Parathyroid adenoma (tissue), 2 donors: Measurements from ENCODE around the gene AGFG2.

Experiments
- H2AFZ ChIP-seq: fragments of 300-600 bp; sonication (generic); one replicate; pipeline ENCODE4 v1.7.0; 2017; ENCODE audit warnings: antibody characterized with exemption, mild to moderate bottlenecking
- H3K27ac ChIP-seq: fragments of 300-600 bp; sonication (generic); one replicate; pipeline ENCODE4 v1.7.0; 2017
- H3K27me3 ChIP-seq: fragments of 300-600 bp; sonication (generic); one replicate; pipeline ENCODE4 v1.7.0; 2017; ENCODE audit warnings: low read length; ENCODE audit not compliant: control insufficient read depth, insufficient read depth
- H3K36me3 ChIP-seq: fragments of 300-600 bp; sonication (generic); one replicate; pipeline ENCODE4 v1.7.0; 2017; ENCODE audit warnings: low read length; ENCODE audit not compliant: control insufficient read depth, insufficient read depth
- H3K4me1 ChIP-seq: fragments of 300-600 bp; sonication (generic); one replicate; pipeline ENCODE4 v1.7.0; 2017; ENCODE audit warnings: control low read depth
- H3K4me2 ChIP-seq: fragments of 300-600 bp; sonication (generic); one replicate; pipeline ENCODE4 v1.7.0; 2017; ENCODE audit warnings: low read length
- H3K4me3 ChIP-seq: fragments of 300-600 bp; sonication (generic); one replicate; pipeline ENCODE4 v1.7.0; 2017; ENCODE audit warnings: low read depth, low read length
- H3K79me2 ChIP-seq: fragments of 300-600 bp; sonication (generic); one replicate; pipeline ENCODE4 v1.7.0; 2017; ENCODE audit warnings: control low read depth
- H3K9ac ChIP-seq: fragments of 300-600 bp; sonication (generic); one replicate; pipeline ENCODE4 v1.7.0; 2017; ENCODE audit warnings: mild to moderate bottlenecking
- H3K9me3 ChIP-seq: fragments of 300-600 bp; sonication (generic); one replicate; pipeline ENCODE4 v1.7.0; 2017; ENCODE audit warnings: low read length; ENCODE audit not compliant: control insufficient read depth
- TF ChIP-seq, protein P1 (sequence below): fragments of 300-600 bp; sonication (generic); IDR thresholded peaks from one replicate; pipeline ENCODE4 v1.7.0; 2017; ENCODE audit warnings: antibody characterized with exemption, mild to moderate bottlenecking
- donor health status: primary hyperparathyroidism.

Gene AGFG2, protein sequence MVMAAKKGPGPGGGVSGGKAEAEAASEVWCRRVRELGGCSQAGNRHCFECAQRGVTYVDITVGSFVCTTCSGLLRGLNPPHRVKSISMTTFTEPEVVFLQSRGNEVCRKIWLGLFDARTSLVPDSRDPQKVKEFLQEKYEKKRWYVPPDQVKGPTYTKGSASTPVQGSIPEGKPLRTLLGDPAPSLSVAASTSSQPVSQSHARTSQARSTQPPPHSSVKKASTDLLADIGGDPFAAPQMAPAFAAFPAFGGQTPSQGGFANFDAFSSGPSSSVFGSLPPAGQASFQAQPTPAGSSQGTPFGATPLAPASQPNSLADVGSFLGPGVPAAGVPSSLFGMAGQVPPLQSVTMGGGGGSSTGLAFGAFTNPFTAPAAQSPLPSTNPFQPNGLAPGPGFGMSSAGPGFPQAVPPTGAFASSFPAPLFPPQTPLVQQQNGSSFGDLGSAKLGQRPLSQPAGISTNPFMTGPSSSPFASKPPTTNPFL

DNA sequence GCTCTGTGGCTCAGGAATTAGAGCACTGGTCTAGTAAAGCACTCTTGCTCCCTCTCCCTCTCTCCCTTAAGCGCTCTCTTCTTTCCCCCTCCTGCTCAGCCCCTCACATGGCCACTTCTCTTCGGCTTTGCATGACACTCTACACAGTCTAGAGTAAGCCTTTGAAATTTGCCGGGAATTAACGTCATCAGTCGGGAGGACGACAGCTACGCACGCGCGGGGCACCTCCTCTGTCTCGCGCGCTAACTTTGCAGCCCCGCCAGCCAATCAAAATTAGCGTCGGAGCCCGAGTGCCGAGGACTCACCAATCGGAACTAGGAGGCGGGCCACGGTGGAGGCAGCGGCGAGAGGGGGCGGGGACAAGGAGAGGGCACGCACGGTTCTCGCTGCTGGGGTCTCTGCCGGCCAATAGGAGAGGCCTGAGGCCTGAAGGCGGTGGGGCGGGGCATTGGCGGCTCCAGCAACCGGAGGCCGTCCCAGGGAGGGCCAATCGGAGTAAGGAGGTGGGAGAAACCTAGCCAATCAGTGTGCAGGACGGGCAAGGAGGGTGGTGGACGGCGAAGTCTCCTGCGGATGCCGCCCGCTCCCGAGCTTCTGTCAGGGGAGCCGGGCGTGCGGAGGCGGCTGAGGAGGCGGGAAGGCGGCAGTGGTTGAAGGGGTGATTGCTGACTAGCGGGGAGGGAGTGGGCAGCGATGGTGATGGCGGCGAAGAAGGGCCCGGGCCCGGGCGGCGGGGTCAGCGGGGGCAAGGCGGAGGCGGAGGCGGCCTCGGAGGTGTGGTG lies at the start of gene AGFG2:
TSS of gene AGFG2 (plus strand) at position 550 of the 782 bp plus-strand sequence. CDS start at position 694, 144 bp downstream.
- Histone ChIP-seq H3K4me1 (peaks cover 9% of the 10 kb centered on the region), H3K36me3 (no peaks in the 10 kb centered on the region), H3K9me3 (no peaks in the 10 kb centered on the region), H3K79me2 (peaks cover 11% of the 10 kb centered on the region), H3K27me3 (no peaks in the 10 kb centered on the region), H3K9ac (no peak within 1 kb of the TSS), H3K4me2 (peak within 1 kb of the TSS; percentile 90), H3K27ac (peak within 1 kb of the TSS; percentile 63), H3K4me3 (peak within 1 kb of the TSS; percentile 92), H2AFZ (peak within 1 kb of the TSS; percentile 92)
- TF ChIP-seq, protein P1, sequence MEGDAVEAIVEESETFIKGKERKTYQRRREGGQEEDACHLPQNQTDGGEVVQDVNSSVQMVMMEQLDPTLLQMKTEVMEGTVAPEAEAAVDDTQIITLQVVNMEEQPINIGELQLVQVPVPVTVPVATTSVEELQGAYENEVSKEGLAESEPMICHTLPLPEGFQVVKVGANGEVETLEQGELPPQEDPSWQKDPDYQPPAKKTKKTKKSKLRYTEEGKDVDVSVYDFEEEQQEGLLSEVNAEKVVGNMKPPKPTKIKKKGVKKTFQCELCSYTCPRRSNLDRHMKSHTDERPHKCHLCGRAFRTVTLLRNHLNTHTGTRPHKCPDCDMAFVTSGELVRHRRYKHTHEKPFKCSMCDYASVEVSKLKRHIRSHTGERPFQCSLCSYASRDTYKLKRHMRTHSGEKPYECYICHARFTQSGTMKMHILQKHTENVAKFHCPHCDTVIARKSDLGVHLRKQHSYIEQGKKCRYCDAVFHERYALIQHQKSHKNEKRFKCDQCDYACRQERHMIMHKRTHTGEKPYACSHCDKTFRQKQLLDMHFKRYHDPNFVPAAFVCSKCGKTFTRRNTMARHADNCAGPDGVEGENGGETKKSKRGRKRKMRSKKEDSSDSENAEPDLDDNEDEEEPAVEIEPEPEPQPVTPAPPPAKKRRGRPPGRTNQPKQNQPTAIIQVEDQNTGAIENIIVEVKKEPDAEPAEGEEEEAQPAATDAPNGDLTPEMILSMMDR = no peak

DNA sequence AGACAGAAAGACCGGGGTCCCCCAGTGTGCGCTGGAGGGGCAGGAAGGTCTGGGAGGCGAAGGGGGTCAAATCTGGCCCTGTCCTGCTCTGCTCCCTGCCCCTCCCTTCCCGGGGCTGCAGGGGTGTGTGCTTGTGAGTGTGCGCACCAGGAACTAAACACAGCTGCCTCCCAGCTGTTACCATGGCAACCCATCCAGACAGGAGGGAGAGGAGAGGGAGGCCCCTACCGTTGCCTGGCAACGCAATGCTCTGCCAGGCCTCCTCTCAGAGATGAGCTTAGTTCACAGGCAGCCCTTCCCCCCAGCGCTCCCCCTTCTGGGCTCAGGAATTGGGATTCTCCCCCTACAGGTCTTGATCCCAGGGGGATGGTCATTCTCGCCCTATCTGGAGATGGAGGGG lies 49.2 kb upstream of the AGFG2 start:
- no peak overlapping the region for H3K4me2 ChIP-seq
- H3K4me3 ChIP-seq = no peak overlapping the region
- no peak overlapping the region for H2AFZ ChIP-seq
- no peak overlapping the region for H3K27ac ChIP-seq
- TF ChIP-seq, protein P1 = no peak
- no peaks in the 10 kb centered on the region for H3K27me3 ChIP-seq
- no peaks in the 10 kb centered on the region for H3K79me2 ChIP-seq
- no peaks in the 10 kb centered on the region for H3K9me3 ChIP-seq
- no peak overlapping the region for H3K9ac ChIP-seq
- H3K4me1 ChIP-seq = no peaks in the 10 kb centered on the region
- H3K36me3 ChIP-seq = no peaks in the 10 kb centered on the region

DNA sequence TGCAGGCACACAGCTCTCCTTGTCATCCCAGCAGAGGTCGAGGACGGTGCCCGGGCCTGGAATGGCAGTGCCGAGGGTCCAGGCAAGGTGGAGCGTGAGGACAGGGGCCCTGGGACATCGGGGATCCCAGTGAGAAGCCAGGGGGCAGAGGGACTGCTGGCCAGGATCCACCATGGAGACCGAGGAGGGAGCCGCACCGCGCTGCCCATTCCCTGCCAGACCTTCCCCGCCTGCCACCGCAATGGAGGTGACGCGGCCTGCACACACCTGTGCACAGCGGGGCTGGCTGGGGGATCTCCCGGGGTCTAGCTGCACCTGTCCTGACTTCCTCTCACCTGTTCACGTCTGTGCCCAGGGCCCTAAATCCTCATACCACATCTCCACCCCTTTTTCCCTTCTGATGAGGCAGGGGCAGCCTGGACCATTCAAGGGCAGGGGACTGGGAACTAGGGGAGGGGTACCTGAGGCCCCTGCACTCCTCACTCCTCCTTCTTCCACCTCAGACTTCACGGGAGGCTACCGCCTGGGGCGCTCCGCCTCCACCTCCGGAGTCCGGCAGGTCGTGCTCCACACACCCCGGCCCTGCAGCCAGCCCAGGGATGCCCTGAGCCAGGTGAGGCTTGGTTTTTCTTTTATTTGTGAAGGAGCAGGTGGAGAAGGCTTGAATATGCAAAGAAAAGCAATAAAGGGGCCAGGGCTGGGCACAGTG lies 48.4 kb upstream of the AGFG2 start:
- no peak overlapping the region for H3K4me2 ChIP-seq
- no peaks in the 10 kb centered on the region for H3K79me2 ChIP-seq
- H3K4me3 ChIP-seq = no peak overlapping the region
- H3K9ac ChIP-seq = no peak overlapping the region
- no peaks in the 10 kb centered on the region for H3K9me3 ChIP-seq
- H3K36me3 ChIP-seq = no peaks in the 10 kb centered on the region
- TF ChIP-seq, protein P1 = no peak
- no peaks in the 10 kb centered on the region for H3K4me1 ChIP-seq
- no peaks in the 10 kb centered on the region for H3K27me3 ChIP-seq
- H3K27ac ChIP-seq = no peak overlapping the region
- H2AFZ ChIP-seq = no peak overlapping the region

DNA sequence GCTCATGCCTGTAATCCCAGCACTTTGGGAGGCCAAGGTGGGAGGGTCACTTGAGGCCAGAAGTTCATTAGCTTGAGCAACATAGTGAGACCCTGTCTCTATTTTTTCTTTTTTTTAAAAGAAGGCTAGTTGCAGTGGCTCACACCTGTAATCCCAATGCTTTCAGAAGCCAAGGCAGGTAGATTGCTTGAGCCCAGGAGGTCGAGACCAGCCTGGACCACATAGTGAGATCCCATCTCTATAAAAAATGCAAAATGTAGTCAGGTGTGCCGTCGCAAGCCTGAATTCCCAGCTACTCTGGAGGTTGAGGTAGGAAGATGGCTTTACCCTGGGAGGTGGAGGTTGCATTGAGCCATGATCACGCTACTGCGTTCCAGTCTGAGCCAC lies 47.8 kb upstream of the AGFG2 start:
- no peak overlapping the region for H3K9ac ChIP-seq
- no peak overlapping the region for H3K4me2 ChIP-seq
- no peak overlapping the region for H3K4me3 ChIP-seq
- H3K36me3 ChIP-seq = no peaks in the 10 kb centered on the region
- no peaks in the 10 kb centered on the region for H3K79me2 ChIP-seq
- no peaks in the 10 kb centered on the region for H3K27me3 ChIP-seq
- H3K9me3 ChIP-seq = no peaks in the 10 kb centered on the region
- TF ChIP-seq, protein P1 = no peak
- H3K4me1 ChIP-seq = no peaks in the 10 kb centered on the region
- H2AFZ ChIP-seq = no peak overlapping the region
- H3K27ac ChIP-seq = no peak overlapping the region
